Colonic mucosa (tissue), 4 donors: ENCODE data around the gene LILRB2. TPM values are rescaled to one million over a fixed set of nuclear protein-coding genes. Genes with fewer than 3 reads are reported as not detected.
"Not testable (repeated sequence)": the region's sequence is repeated elsewhere in the genome, so short reads cannot be mapped to it uniquely, and the experiment has no call there.

Source experiments
- DNase-seq: peaks from one replicate; pipeline ENCODE4 v3.0.0-alpha.2; 2020
- H3K27ac ChIP-seq: fragments of 200-600 bp; one replicate; pipeline ENCODE4 v1.8.0; 2021
- H3K27me3 ChIP-seq: fragments of 200-600 bp; one replicate; pipeline ENCODE4 v1.8.0; 2021
- H3K36me3 ChIP-seq: fragments of 200-600 bp; one replicate; pipeline ENCODE4 v1.8.0; 2021
- H3K4me1 ChIP-seq: fragments of 200-600 bp; one replicate; pipeline ENCODE4 v1.8.0; 2021; ENCODE audit warnings: mild to moderate bottlenecking
- H3K4me3 ChIP-seq: fragments of 200-600 bp; one replicate; pipeline ENCODE4 v1.8.0; 2021
- H3K9ac ChIP-seq, 2 donors: one replicate each; pipeline ENCODE4 v1.7.0; 2013; ENCODE audit warnings: control low read depth in 2 of 2, low read depth in 2 of 2, low read length in 2 of 2
- H3K9me3 ChIP-seq: fragments of 200-600 bp; one replicate; pipeline ENCODE4 v1.8.0; 2021
- CTCF ChIP-seq: fragments of 200-600 bp; IDR thresholded peaks from one replicate; pipeline ENCODE4 v1.8.0; 2022; ENCODE audit warnings: antibody characterized with exemption, mild to moderate bottlenecking
- intact Hi-C: fragments of 100-400 bp; cut with DNase I; formaldehyde crosslinking; loops from one replicate; pipeline ENCODE4 v1.14.1; 2022
- total RNA-seq, 2 donors: library from RNA; stranded (reverse); fragmentation: NEBNext Ultra II Directional in 1 of 2; extraction: Animal tissue kit (Norgen Biotek cat#: 25700) in 1 of 2; gene quantifications; one replicate each; pipeline ENCODE4 v1.2.1, GENCODE V29; 2021
- donor health status: healthy.
- donor health status: DM: no; HTN: no; CAD: no.
- donor health status: DM: no; HTN: no; CAD: no.

The LILRB2 gene
- total RNA-seq, 2 donors from 2014 or later, result 1.3 to 5.3 TPM

GRCh38 chr19:54275951-54276350, 5.0 kb downstream of the LILRB2 start:
- no peaks in the 10 kb centered on the region for H3K36me3 ChIP-seq
- no peak for DNase-seq
- H3K9ac ChIP-seq, result no peak overlapping the region
- H3K27ac ChIP-seq, result no peak overlapping the region
- intact Hi-C loops, result no loop called here
- H3K4me1 ChIP-seq, result no peaks in the 10 kb centered on the region
- no peak for TF ChIP-seq CTCF
- no peaks in the 10 kb centered on the region for H3K9me3 ChIP-seq
- no peaks in the 10 kb centered on the region for H3K27me3 ChIP-seq
- no peak overlapping the region for H3K4me3 ChIP-seq

- H3K4me3 ChIP-seq, H3K27ac ChIP-seq, intact Hi-C loops, H3K9me3 ChIP-seq, DNase-seq, H3K27me3 ChIP-seq, H3K9ac ChIP-seq, H3K36me3 ChIP-seq, H3K4me1 ChIP-seq: not testable (repeated sequence)
Observed at GRCh38 chr19:54274516-54274915, 6.4 kb downstream of the LILRB2 start.

- Histone ChIP-seq H3K9me3 (no peaks in the 10 kb centered on the region), H3K27ac (no peak overlapping the region), H3K4me3 (no peak overlapping the region), H3K36me3 (no peaks in the 10 kb centered on the region), H3K27me3 (no peaks in the 10 kb centered on the region), H3K9ac (no peak overlapping the region), H3K4me1 (no peaks in the 10 kb centered on the region)
- TF ChIP-seq CTCF, result no peak
- intact Hi-C loops, result no loop called here
- no peak for DNase-seq
Observed at GRCh38 chr19:54273821-54274220, 7.1 kb downstream of the LILRB2 start.

DNA sequence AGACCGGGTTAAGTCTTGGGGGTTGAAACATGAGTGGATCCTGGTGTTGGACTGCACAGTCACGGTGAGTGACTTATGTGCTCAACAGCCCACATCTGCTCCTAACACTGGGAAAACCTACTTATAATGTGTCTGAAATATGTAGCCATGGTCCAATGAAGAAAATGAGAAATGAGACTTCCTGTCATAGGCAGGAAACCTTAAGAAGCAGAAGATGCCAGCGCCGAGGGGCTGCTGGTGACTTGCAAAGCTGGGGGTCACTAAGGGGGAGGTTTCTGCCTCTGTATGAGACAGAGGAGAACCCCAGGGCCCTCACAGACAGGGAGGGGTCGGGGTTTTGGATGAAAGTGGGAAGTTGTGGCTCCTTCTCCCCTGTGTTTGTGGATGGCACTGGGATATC, 8.7 kb downstream of the LILRB2 start:
- H3K27ac ChIP-seq, result not testable (repeated sequence)

GRCh38 chr19:54271587-54271986, 9.3 kb downstream of the LILRB2 start:
- H3K36me3 ChIP-seq, H3K4me1 ChIP-seq, H3K4me3 ChIP-seq, H3K9ac ChIP-seq, DNase-seq, H3K9me3 ChIP-seq, H3K27me3 ChIP-seq, intact Hi-C loops: not testable (repeated sequence)
- peak overlapping the region; percentile 40 for H3K27ac ChIP-seq

More for the DNA sequence above, 8.7 kb downstream of the LILRB2 start:
- H3K9me3 ChIP-seq, H3K4me1 ChIP-seq, intact Hi-C loops, H3K4me3 ChIP-seq, H3K9ac ChIP-seq, H3K27me3 ChIP-seq, H3K36me3 ChIP-seq, DNase-seq: not testable (repeated sequence)

DNA sequence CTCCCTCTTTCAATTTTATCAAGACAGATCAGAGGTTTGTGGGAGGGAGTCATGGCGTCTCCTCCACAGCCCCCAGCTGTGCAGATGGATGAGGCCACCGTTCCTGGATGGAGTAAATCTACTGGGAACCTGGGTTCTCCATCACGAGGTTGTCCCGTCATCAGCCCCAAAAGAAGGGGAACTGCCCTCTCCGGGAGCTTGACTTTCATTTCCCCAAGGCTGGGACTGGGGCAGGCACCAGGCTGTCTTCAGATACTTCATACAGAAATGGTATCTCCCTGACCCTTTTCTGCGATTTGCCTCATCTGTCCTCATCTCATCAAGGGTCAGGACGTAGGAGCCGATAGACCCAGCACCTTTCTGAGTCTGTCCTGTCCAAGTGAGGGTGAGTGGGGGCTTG, 9.8 kb downstream of the LILRB2 start:
- intact Hi-C loops, result no loop called here
- no peak for DNase-seq
- H3K4me1 ChIP-seq, result no peaks in the 10 kb centered on the region

DNA sequence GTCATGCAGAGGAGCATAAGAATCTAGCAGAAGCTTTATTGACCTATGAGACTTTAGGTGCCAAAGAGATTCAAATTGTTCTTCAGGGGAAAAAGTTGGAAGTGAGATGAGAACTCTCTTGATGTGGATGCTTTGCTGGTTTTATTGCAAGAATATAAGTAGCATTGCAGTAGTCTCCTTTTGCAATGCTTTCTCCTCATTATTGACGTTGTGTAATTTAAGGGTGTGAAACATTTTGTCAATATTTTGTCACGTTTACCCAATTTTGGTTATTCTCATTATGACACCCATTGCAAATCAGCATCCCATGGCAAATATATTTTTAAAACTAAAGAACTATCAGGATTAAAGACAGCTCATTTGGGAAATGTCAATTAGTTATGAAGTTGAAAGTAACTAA, 12.0 kb downstream of the LILRB2 start:
- TF ChIP-seq CTCF, result no peak
- DNase-seq, result no peak
- Histone ChIP-seq H3K4me1 (no peaks in the 10 kb centered on the region), H3K27me3 (no peaks in the 10 kb centered on the region), H3K36me3 (no peaks in the 10 kb centered on the region), H3K4me3 (no peak overlapping the region), H3K27ac (no peak overlapping the region), H3K9me3 (no peaks in the 10 kb centered on the region), H3K9ac (no peak overlapping the region)
- intact Hi-C loops, result no loop called here

More for the DNA sequence above, 9.8 kb downstream of the LILRB2 start:
- no peaks in the 10 kb centered on the region for H3K9me3 ChIP-seq
- no peak overlapping the region for H3K4me3 ChIP-seq
- H3K27me3 ChIP-seq, result no peaks in the 10 kb centered on the region
- peak overlapping the region; percentile 40 for H3K27ac ChIP-seq
- no peaks in the 10 kb centered on the region for H3K36me3 ChIP-seq
- TF ChIP-seq CTCF, result no peak
- H3K9ac ChIP-seq, result no peak overlapping the region
